AG04449 (cell line): Measurements from ENCODE around the gene F12.
"Not testable (repeated sequence)": the region's sequence is repeated elsewhere in the genome, so short reads cannot be mapped to it uniquely, and the experiment has no call there.

Experiments used
- CTCF ChIA-PET: fragments of 350-600 bp; formaldehyde crosslinking; extraction: SDS; loops from one replicate; lab custom pipeline; 2021; ENCODE audit warnings: antibody characterized with exemption; lab: Yijun Ruan, JAX
- POLR2A ChIA-PET: fragments of 400-600, 350-600 bp; formaldehyde crosslinking; extraction: SDS; loops from one replicate; lab custom pipeline; 2020; ENCODE audit warnings: antibody characterized with exemption, inconsistent platforms; lab: Yijun Ruan, JAX
- DNase-seq: peaks from one replicate; pipeline ENCODE4 v3.0.0-alpha.2; 2010; ENCODE audit warnings: low read depth, low spot score
- H3K4me3 ChIP-seq: 2 replicates; pipeline ENCODE4 v1.5.1; 2011; ENCODE audit warnings: low read depth, mild to moderate bottlenecking, control low read depth, low read length
- CTCF ChIP-seq: IDR thresholded peaks from one replicate; pipeline ENCODE4 v1.5.1; 2011; ENCODE audit warnings: mild to moderate bottlenecking, moderate library complexity, low read length, control low read depth, inconsistent platforms; ENCODE audit not compliant: insufficient read depth; ENCODE audit errors: missing control alignments

Gene F12

GRCh38 chr5:177362610-177363507 is 46.5 kb downstream of the F12 start:
- no peak for DNase-seq
- POLR2A ChIA-PET = interaction anchor here (1.2 kb wide), 1 partner anchor 133 kb away, joined by 3 read pairs; no protein-coding TSS in a partner anchor
- H3K4me3 ChIP-seq = peak overlapping the region; percentile 49
- TF ChIP-seq CTCF = no peak
- CTCF ChIA-PET = interaction anchor here (1.0 to 35.1 kb wide), 8 partner anchors 11 to 93 kb away, joined by 3 to 853 read pairs (median 4); partner anchors contain the start of genes F12, GRK6, LMAN2 and PFN3

GRCh38 chr5:177362292-177362609 is 47.1 kb downstream of the F12 start:
- TF ChIP-seq CTCF = no peak
- ChIA-PET POLR2A (interaction anchor here (1.2 kb wide), 1 partner anchor 134 kb away, joined by 3 read pairs; no protein-coding TSS in a partner anchor), CTCF (interaction anchor here (1.6 to 3.3 kb wide), 3 partner anchors 8 to 27 kb away, joined by 6 to 20 read pairs (median 11); partner anchors contain the start of gene LMAN2)
- no peak overlapping the region for H3K4me3 ChIP-seq
- DNase-seq = no peak

- no peak for TF ChIP-seq CTCF
- DNase-seq = no peak
- CTCF ChIA-PET = interaction anchor here (1.2 to 3.3 kb wide), 7 partner anchors 9 to 247 kb away, joined by 3 to 20 read pairs (median 6); partner anchors contain the start of gene LMAN2
- POLR2A ChIA-PET = interaction anchor here (1.2 to 1.3 kb wide), 2 partner anchors 10 to 134 kb away, joined by 3 read pairs; partner anchors contain the start of gene LMAN2
- H3K4me3 ChIP-seq = no peak overlapping the region
These were observed 47.7 kb downstream of the F12 start for GRCh38 chr5:177361418-177362291.

- CTCF ChIA-PET = interaction anchor here (1.2 to 3.3 kb wide), 8 partner anchors 9 to 246 kb away, joined by 3 to 20 read pairs (median 5); partner anchors contain the start of gene LMAN2
- H3K4me3 ChIP-seq, DNase-seq: not testable (repeated sequence)
- POLR2A ChIA-PET = interaction anchor here (1.3 kb wide), 1 partner anchor 9 kb away, joined by 3 read pairs; the partner anchor contains the start of gene LMAN2
These were observed 48.6 kb downstream of the F12 start for GRCh38 chr5:177360740-177361139.

GRCh38 chr5:177359860-177360259 is 49.5 kb downstream of the F12 start:
- no peak overlapping the region for H3K4me3 ChIP-seq
- CTCF ChIA-PET = interaction anchor here (1.2 to 3.3 kb wide), 3 partner anchors 11 to 44 kb away, joined by 3 to 20 read pairs (median 7); no protein-coding TSS in a partner anchor
- no peak for TF ChIP-seq CTCF
- DNase-seq = no peak
- POLR2A ChIA-PET = no interaction called here

GRCh38 chr5:177359451-177359851 is 49.9 kb downstream of the F12 start:
- CTCF ChIA-PET = interaction anchor here (1.1 to 3.3 kb wide), 3 partner anchors 11 to 50 kb away, joined by 3 to 20 read pairs (median 3); no protein-coding TSS in a partner anchor
- TF ChIP-seq CTCF = no peak
- no peak for DNase-seq
- no peak overlapping the region for H3K4me3 ChIP-seq
- POLR2A ChIA-PET = no interaction called here
